Thoracic aorta (tissue), 2 donors: Measurements from ENCODE around the gene LRRC46. TPM values are rescaled to one million over a fixed set of nuclear protein-coding genes. Genes with fewer than 3 reads are reported as not detected.

Experiments
- ATAC-seq: fragments of 150-250 bp; one replicate; pipeline ENCODE4 v1.8.0; 2017; ENCODE audit warnings: low read depth; ENCODE audit not compliant: insufficient number of reproducible peaks, low FRiP score
- DNase-seq: peaks from one replicate; pipeline ENCODE4 v3.0.0-alpha.2; 2020; ENCODE audit warnings: low spot score
- H3K27ac ChIP-seq, 2 donors: fragments of 200-600 bp; sonication (generic); 1 replicate in 1 of 2; 2 replicates in 1 of 2; pipeline ENCODE4 v1.5.1; 2016; ENCODE audit warnings: mild to moderate bottlenecking in 2 of 2, moderate library complexity in 2 of 2
- H3K27me3 ChIP-seq: fragments of 200-600 bp; sonication (generic); replicated peaks from 2 replicates; pipeline ENCODE4 v1.6.0; 2016; ENCODE audit warnings: mild to moderate bottlenecking; ENCODE audit not compliant: insufficient read depth
- H3K36me3 ChIP-seq: fragments of 200-600 bp; sonication (generic); one replicate; pipeline ENCODE4 v1.5.1; 2016
- H3K4me1 ChIP-seq, 2 donors: fragments of 200-600 bp; sonication (generic); 1 replicate in 1 of 2; 2 replicates in 1 of 2; pipeline versions ENCODE4 v1.5.1 to v1.6.0; 2016; ENCODE audit warnings: low read depth in 2 of 2, mild to moderate bottlenecking in 1 of 2; ENCODE audit not compliant: control insufficient read depth in 1 of 2
- H3K4me3 ChIP-seq: fragments of 200-600 bp; sonication (generic); 2 replicates; pipeline ENCODE4 v1.5.1; 2016; ENCODE audit warnings: mild to moderate bottlenecking
- H3K9me3 ChIP-seq: fragments of 200-600 bp; sonication (generic); 2 replicates; pipeline ENCODE4 v1.5.1; 2016
- CTCF ChIP-seq: fragments of 200-600 bp; sonication (generic); IDR thresholded peaks from one replicate; pipeline ENCODE4 v1.5.1; 2019; ENCODE audit warnings: antibody characterized with exemption
- total RNA-seq, 2 donors: library from RNA; depleted of rRNA; stranded (reverse); fragments of >200 nt; gene quantifications; one replicate each; pipeline versions ENCODE4 v1.1.0 to v1.2.3, GENCODE V29; 2016

LRRC46 gene
- total RNA-seq, 2 donors from 2014 or later = 0.42 TPM; not detected in 1

DNA sequence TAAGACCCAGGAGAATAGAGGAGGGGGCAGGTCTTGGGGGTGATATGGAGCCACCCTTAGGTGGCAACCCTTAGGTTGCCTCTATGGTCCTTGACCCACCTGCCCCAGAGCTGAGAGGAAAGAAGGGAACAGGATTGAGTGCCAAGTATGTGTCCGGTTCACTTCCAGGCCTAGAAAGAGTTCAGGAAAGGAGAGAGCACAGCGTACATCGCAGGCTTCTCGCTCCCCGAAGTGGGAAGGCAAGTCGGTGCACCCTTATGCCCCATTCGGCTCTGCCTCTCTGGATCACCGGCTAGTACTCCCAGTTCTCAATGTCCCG, 18.9 kb downstream of the LRRC46 start:
- no peak for TF ChIP-seq CTCF
- no peak overlapping the region for H3K27ac ChIP-seq
- no peak for DNase-seq
- H3K4me1 ChIP-seq = peaks cover 8 to 31% of the 10 kb centered on the region in 2 donors
- H3K9me3 ChIP-seq = no peaks in the 10 kb centered on the region
- ATAC-seq = no peak
- peaks cover 38% of the 10 kb centered on the region for H3K27me3 ChIP-seq
- H3K36me3 ChIP-seq = no peaks in the 10 kb centered on the region
- peak overlapping the region; percentile 59 for H3K4me3 ChIP-seq

DNA sequence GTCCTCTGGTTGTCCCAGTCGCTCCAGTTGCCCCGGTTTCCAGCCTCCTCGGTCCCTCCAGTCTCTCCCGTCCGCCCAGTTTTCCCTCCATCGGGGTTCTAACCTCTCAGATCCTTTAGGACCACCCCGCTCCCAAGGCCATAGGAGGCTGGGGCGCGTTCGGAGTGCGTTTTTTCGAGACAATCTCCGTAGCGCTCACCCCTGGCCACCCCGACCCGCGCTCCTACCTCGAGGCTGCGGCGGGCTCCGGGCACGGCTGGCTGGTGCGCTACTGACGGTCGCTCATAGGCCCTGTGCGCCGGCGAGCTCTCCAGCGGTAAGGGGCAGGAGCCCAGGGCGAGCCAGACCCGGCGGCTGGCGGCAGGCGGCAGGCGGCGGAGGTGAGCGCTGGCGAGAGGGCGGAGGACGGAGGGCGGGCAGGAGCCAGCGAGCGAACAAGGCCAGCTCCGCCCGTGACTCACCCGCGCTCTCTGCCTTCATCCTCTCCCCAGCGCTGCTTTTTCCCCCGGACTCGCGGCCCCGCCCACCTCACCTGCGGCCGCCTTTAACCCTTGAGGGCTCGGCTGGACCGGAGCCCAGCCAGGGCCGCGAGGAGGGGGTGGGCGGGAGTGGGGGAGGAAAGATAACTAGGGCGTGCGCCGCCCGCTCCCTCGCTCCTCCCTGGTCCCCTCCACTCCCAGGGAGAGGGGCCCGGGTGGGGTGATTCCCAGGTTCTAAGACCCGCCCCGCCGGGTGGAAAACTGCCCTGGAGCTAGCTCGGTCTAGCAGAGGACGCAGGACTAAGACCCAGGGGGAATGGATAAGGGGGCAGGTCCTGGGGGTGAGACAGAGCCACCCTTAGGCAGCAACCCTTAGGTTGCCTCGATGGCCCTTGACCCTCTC, 19.5 kb downstream of the LRRC46 start, which contains the start of gene SP6:
SP6 (minus strand) TSS at position 472 of the 882 bp plus-strand sequence. CDS start 2,734 bp downstream, outside the sequence.
- ATAC-seq (peak; percentile 57), DNase-seq (no peak)
- no peaks in the 10 kb centered on the region for H3K36me3 ChIP-seq
- H3K4me1 ChIP-seq = peaks cover 8 to 31% of the 10 kb centered on the region in 2 donors
- no peaks in the 10 kb centered on the region for H3K9me3 ChIP-seq
- peak within 1 kb of the TSS; percentile 59 for H3K4me3 ChIP-seq
- peaks cover 38% of the 10 kb centered on the region for H3K27me3 ChIP-seq
- TF ChIP-seq CTCF = no peak
- no peak within 1 kb of the TSS for H3K27ac ChIP-seq

GRCh38 chr17:47851764-47852112, 20.3 kb downstream of the LRRC46 start:
- Histone ChIP-seq H3K27ac (no peak overlapping the region), H3K9me3 (no peaks in the 10 kb centered on the region), H3K27me3 (peaks cover 36% of the 10 kb centered on the region), H3K36me3 (no peaks in the 10 kb centered on the region), H3K4me1 (peaks cover 8 to 27% of the 10 kb centered on the region in 2 donors), H3K4me3 (no peak overlapping the region)
- DNase-seq (no peak), ATAC-seq (no peak)
- TF ChIP-seq CTCF = no peak

- no peaks in the 10 kb centered on the region for H3K36me3 ChIP-seq
- H3K27me3 ChIP-seq = peaks cover 30% of the 10 kb centered on the region
- ATAC-seq (no peak), DNase-seq (no peak)
- peaks cover 8 to 21% of the 10 kb centered on the region in 2 donors for H3K4me1 ChIP-seq
- no peak overlapping the region for H3K27ac ChIP-seq
- no peak for TF ChIP-seq CTCF
- no peak overlapping the region for H3K4me3 ChIP-seq
- no peaks in the 10 kb centered on the region for H3K9me3 ChIP-seq
Observed at GRCh38 chr17:47852113-47852949, 20.9 kb downstream of the LRRC46 start.

GRCh38 chr17:47853616-47854015, 22.1 kb downstream of the LRRC46 start:
- no peak overlapping the region for H3K27ac ChIP-seq
- peaks cover 28% of the 10 kb centered on the region for H3K27me3 ChIP-seq
- TF ChIP-seq CTCF = no peak
- no peak overlapping the region for H3K4me3 ChIP-seq
- no peaks in the 10 kb centered on the region for H3K36me3 ChIP-seq
- ATAC-seq = no peak
- H3K4me1 ChIP-seq = peaks cover 8 to 15% of the 10 kb centered on the region in 2 donors
- no peaks in the 10 kb centered on the region for H3K9me3 ChIP-seq
- no peak for DNase-seq
